SH-SY5Y (cell line): Measurements from ENCODE around the gene GPAM.

ENCODE experiments used
- GATA2 ChIP-seq: IDR thresholded peaks from 2 replicates; pipeline ENCODE4 v1.6.1; 2011; ENCODE audit warnings: mild to moderate bottlenecking, low read depth, low read length
- GATA3 ChIP-seq: IDR thresholded peaks from 2 replicates; pipeline ENCODE4 v1.6.1; 2011; ENCODE audit warnings: low read depth, mild to moderate bottlenecking, low read length, moderate library complexity

DNA sequence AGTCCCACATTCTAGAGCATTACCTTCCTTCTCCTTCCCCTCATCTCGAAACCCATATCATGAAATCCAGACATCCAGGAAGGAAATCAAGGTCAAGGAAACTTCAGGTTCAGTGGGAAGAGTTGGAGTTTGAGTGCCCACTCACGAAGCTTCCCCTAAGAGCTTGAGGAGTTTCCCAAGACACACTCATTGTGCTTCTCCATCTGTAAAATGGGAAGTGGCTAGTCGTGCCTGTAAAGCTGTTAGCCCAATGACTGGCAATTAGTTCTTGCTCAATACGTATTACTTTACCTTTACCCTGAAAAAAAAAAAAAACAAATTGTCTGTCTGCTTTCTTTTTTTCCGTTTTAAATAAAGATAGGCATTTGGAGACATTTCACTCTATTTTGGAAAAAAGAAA, 42.3 kb downstream of the GPAM start:
- TF ChIP-seq GATA2, result no peak
- TF ChIP-seq GATA3, result no peak
